OCI-LY1 (cell line): Measurements from ENCODE around the gene TMEM184B.

ENCODE experiments used
- H2AFZ ChIP-seq: fragments of 200-600 bp; sonication (generic), shearing (Covaris generic); 2 replicates; pipeline ENCODE4 v1.6.0; 2014; ENCODE audit warnings: antibody characterized with exemption, mild to moderate bottlenecking, low read length
- H3F3A ChIP-seq: fragments of 200-600 bp; sonication (generic), shearing (Covaris generic); 2 replicates; pipeline ENCODE4 v1.6.0; 2014; ENCODE audit warnings: mild to moderate bottlenecking, antibody characterized with exemption, low read length, moderate library complexity; ENCODE audit not compliant: insufficient read depth
- H3K27ac ChIP-seq: fragments of 200-600 bp; sonication (generic); 2 replicates; pipeline ENCODE4 v1.5.1; 2014; ENCODE audit warnings: low read length, mixed run types, mild to moderate bottlenecking, low read depth; ENCODE audit not compliant: poor library complexity, severe bottlenecking
- H3K27me3 ChIP-seq: fragments of 200-600 bp; sonication (generic); 2 replicates; pipeline ENCODE4 v1.6.0; 2014; ENCODE audit warnings: antibody characterized with exemption, mild to moderate bottlenecking, low read length, moderate library complexity; ENCODE audit not compliant: insufficient read depth
- H3K36me3 ChIP-seq: fragments of 200-600 bp; sonication (generic); 2 replicates; pipeline ENCODE4 v1.6.1; 2014; ENCODE audit warnings: mild to moderate bottlenecking, antibody characterized with exemption, low read length, moderate library complexity, mixed read lengths; ENCODE audit not compliant: insufficient read depth
- H3K4me1 ChIP-seq: fragments of 200-600 bp; sonication (generic); 2 replicates; pipeline ENCODE4 v1.5.1; 2014; ENCODE audit warnings: mild to moderate bottlenecking, low read length, moderate library complexity; ENCODE audit not compliant: insufficient read depth, severe bottlenecking
- H3K4me2 ChIP-seq: fragments of 200-600 bp; sonication (generic), shearing (Covaris generic); 2 replicates; pipeline ENCODE4 v1.6.1; 2014; ENCODE audit warnings: low read length
- H3K4me3 ChIP-seq: fragments of 200-600 bp; sonication (generic); 2 replicates; pipeline ENCODE4 v1.5.1; 2014; ENCODE audit warnings: low read length, low read depth, mild to moderate bottlenecking, mixed read lengths; ENCODE audit not compliant: poor library complexity, severe bottlenecking
- H3K79me2 ChIP-seq: fragments of 200-600 bp; shearing (Covaris generic); 2 replicates; pipeline ENCODE4 v1.6.1; 2016; ENCODE audit warnings: mixed run types, low read length, mixed read lengths; ENCODE audit not compliant: insufficient read depth
- H3K9ac ChIP-seq: fragments of 200-600 bp; sonication (generic), shearing (Covaris generic); 2 replicates; pipeline ENCODE4 v1.6.1; 2014; ENCODE audit warnings: mild to moderate bottlenecking, low read length, mixed read lengths
- H3K9me2 ChIP-seq: fragments of 200-600 bp; sonication (generic), shearing (Covaris generic); 2 replicates; pipeline ENCODE4 v1.6.1; 2014; ENCODE audit warnings: low read depth, mild to moderate bottlenecking, low read length, mixed read lengths
- H3K9me3 ChIP-seq: fragments of 200-600 bp; shearing (Covaris generic); 2 replicates; pipeline ENCODE4 v1.6.1; 2014; ENCODE audit warnings: low read length, mixed read lengths
- H4K20me1 ChIP-seq: fragments of 200-600 bp; sonication (generic), shearing (Covaris generic); 2 replicates; pipeline ENCODE4 v1.6.0; 2016; ENCODE audit warnings: mild to moderate bottlenecking, low read length; ENCODE audit not compliant: insufficient read depth
- CTCF ChIP-seq: fragments of 200-600 bp; sonication (generic), shearing (Covaris generic); IDR thresholded peaks from 2 replicates; pipeline ENCODE4 v1.5.1; 2017; ENCODE audit warnings: mild to moderate bottlenecking, antibody characterized with exemption, low read length, moderate library complexity, mixed read lengths
- EZH2 ChIP-seq: fragments of 200-600 bp; sonication (generic), shearing (Covaris generic); IDR thresholded peaks from 2 replicates; pipeline ENCODE4 v1.8.0; 2017; ENCODE audit warnings: borderline replicate concordance, mixed run types, mild to moderate bottlenecking, antibody characterized with exemption, low read length, moderate library complexity, mixed read lengths

The TMEM184B gene

GRCh38 chr22:38284042-38284402 is 11.2 kb upstream of the TMEM184B start:
- H3K27me3 ChIP-seq, result no peaks in the 10 kb centered on the region; the same call in 1 of the 2 replicates
- H3K4me3 ChIP-seq, result no peak overlapping the region
- no peaks in the 10 kb centered on the region for H3K36me3 ChIP-seq
- H3K9me2 ChIP-seq, result no peaks in the 10 kb centered on the region
- H4K20me1 ChIP-seq, result no peaks in the 10 kb centered on the region
- TF ChIP-seq EZH2, result no peak
- no peak for TF ChIP-seq CTCF
- H2AFZ ChIP-seq, result no peak overlapping the region
- no peaks in the 10 kb centered on the region for H3K79me2 ChIP-seq
- no peaks in the 10 kb centered on the region for H3K4me1 ChIP-seq
- no peaks in the 10 kb centered on the region for H3F3A ChIP-seq
- no peak overlapping the region for H3K9ac ChIP-seq
- no peak overlapping the region for H3K4me2 ChIP-seq
- no peaks in the 10 kb centered on the region for H3K9me3 ChIP-seq
- no peak overlapping the region for H3K27ac ChIP-seq

GRCh38 chr22:38282397-38282796 is 9.6 kb upstream of the TMEM184B start:
- Histone ChIP-seq H3K79me2 (no peaks in the 10 kb centered on the region), H3K27me3 (no peaks in the 10 kb centered on the region; the same call in 1 of the 2 replicates), H4K20me1 (no peaks in the 10 kb centered on the region), H3K9me3 (no peaks in the 10 kb centered on the region), H3K9ac (no peak overlapping the region), H3K27ac (no peak overlapping the region), H3K4me3 (no peak overlapping the region), H2AFZ (no peak overlapping the region), H3K36me3 (no peaks in the 10 kb centered on the region), H3F3A (no peaks in the 10 kb centered on the region), H3K4me1 (no peaks in the 10 kb centered on the region), H3K4me2 (no peak overlapping the region), H3K9me2 (no peaks in the 10 kb centered on the region)
- TF ChIP-seq EZH2, result no peak
- TF ChIP-seq CTCF, result no peak

GRCh38 chr22:38276166-38276565 is 3.4 kb upstream of the TMEM184B start:
- TF ChIP-seq EZH2 (no peak), CTCF (no peak)
- Histone ChIP-seq H3F3A (no peaks in the 10 kb centered on the region), H3K4me3 (no peak overlapping the region), H3K36me3 (no peaks in the 10 kb centered on the region), H3K9me2 (no peaks in the 10 kb centered on the region), H3K4me2 (no peak overlapping the region), H3K9me3 (no peaks in the 10 kb centered on the region), H3K79me2 (no peaks in the 10 kb centered on the region), H4K20me1 (no peaks in the 10 kb centered on the region), H3K4me1 (peaks cover 25% of the 10 kb centered on the region), H2AFZ (no peak overlapping the region), H3K27me3 (no peaks in the 10 kb centered on the region; the same call in 1 of the 2 replicates), H3K9ac (no peak overlapping the region), H3K27ac (no peak overlapping the region)
